Measurements from ENCODE around the gene OSBPL8. TPM values are rescaled to one million over a fixed set of nuclear protein-coding genes. Genes with fewer than 3 reads are reported as not detected.

The OSBPL8 gene
- total and polyA plus RNA-seq, 10 of the 15 experiments (the other 5 are each of a cell fraction or from before 2014, with no cell fraction given): 10.4 to 58.0 (median 32.0) TPM

GRCh38 chr12:76402259-76402658 is 157.3 kb downstream of the OSBPL8 start:
- in situ Hi-C loops (cut with MboI): no loop called here
- ChIA-PET CTCF (no interaction called here), RAD21 (ENCODE audit: unreplicated experiment) (interaction anchor here (1.0 kb wide), 1 partner anchor 39 kb away, joined by 3 read pairs; no protein-coding TSS in a partner anchor), POLR2A (no interaction called here), SMC1A (ENCODE audit: uncharacterized antibody, unreplicated experiment) (no interaction called here)
- H3K79me2 ChIP-seq (ENCODE audit: control insufficient read depth, insufficient read depth, low read length): no peaks in the 10 kb centered on the region
- BruUV-seq (replicated peaks): no TSS peak
- H3K4me2 ChIP-seq (ENCODE audit: control insufficient read depth, insufficient read depth): no peak overlapping the region
- H3K27me3 ChIP-seq (replicated peaks in 1 of 2; ENCODE audit: control insufficient read depth in 2 of 2, insufficient read depth in 2 of 2, low read length in 1 of 2): no peaks in the 10 kb centered on the region
- no peaks in the 10 kb centered on the region for H3K4me1 ChIP-seq (ENCODE audit: control insufficient read depth, insufficient read depth, low read length)
- H3K9me3 ChIP-seq (replicated peaks; ENCODE audit: control insufficient read depth, insufficient read depth, low read length): no peaks in the 10 kb centered on the region
- FAIRE-seq (no peak), ATAC-seq (no peak), DNase-seq (ENCODE audit: low read depth, low spot score) (no peak)
- H3K4me3 ChIP-seq: no peak overlapping the region
- intact Hi-C loops (cut with micrococcal nuclease; ENCODE audit: unreplicated experiment): loop anchor here (5.0 kb wide), 1 partner anchor 35 kb away; no protein-coding TSS in a partner anchor
- H2AFZ ChIP-seq (ENCODE audit: control insufficient read depth, low read depth, low read length): no peak overlapping the region
- H3K27ac ChIP-seq (ENCODE audit: control insufficient read depth, insufficient read depth): no peak overlapping the region
- no peak overlapping the region for H3K9ac ChIP-seq (ENCODE audit: control insufficient read depth, insufficient read depth, low read length)
- H4K20me1 ChIP-seq (ENCODE audit: control insufficient read depth, insufficient read depth): no peaks in the 10 kb centered on the region
- H3K36me3 ChIP-seq (ENCODE audit: control insufficient read depth in 2 of 2, insufficient read depth in 2 of 2, low read length in 1 of 2): no peaks in the 10 kb centered on the region
- TF ChIP-seq NR2C2 (IDR thresholded peaks at IDR 0.05; ENCODE audit: borderline replicate concordance, control insufficient read depth, insufficient read length, low read depth) (no peak), NR2F1 (conservative IDR thresholded peaks at IDR 0.05) (no peak), KLF5 (IDR thresholded peaks at IDR 0.05; ENCODE audit: partially characterized antibody) (no peak), ETV6 (conservative IDR thresholded peaks at IDR 0.05 in 1 of 2, IDR thresholded peaks at IDR 0.05 in 1 of 2; ENCODE audit: borderline replicate concordance in 1 of 2, low read depth in 1 of 2) (no peak), SPI1 (IDR thresholded peaks at IDR 0.05; ENCODE audit: borderline replicate concordance, insufficient read depth, low read depth, low read length) (no peak), CBX5 (IDR thresholded peaks at IDR 0.05; ENCODE audit: low read depth) (no peak), RFX5 (IDR thresholded peaks at IDR 0.05; ENCODE audit: low read depth, low read length) (no peak), SRF (IDR thresholded peaks at IDR 0.05; ENCODE audit: low read depth in 2 of 2, low read length in 2 of 2) (no peak), NKRF (conservative IDR thresholded peaks at IDR 0.05) (no peak), RELA (IDR thresholded peaks at IDR 0.05; ENCODE audit: borderline replicate concordance, partially characterized antibody) (no peak), HDGF (IDR thresholded peaks at IDR 0.05) (no peak), HDAC6 (IDR thresholded peaks at IDR 0.05; ENCODE audit: unreplicated experiment) (no peak), EED (IDR thresholded peaks at IDR 0.05; ENCODE audit: low read depth) (no peak), SUZ12 (IDR thresholded peaks at IDR 0.05; ENCODE audit: unreplicated experiment) (no peak)
- TF ChIP-seq, protein P1, sequence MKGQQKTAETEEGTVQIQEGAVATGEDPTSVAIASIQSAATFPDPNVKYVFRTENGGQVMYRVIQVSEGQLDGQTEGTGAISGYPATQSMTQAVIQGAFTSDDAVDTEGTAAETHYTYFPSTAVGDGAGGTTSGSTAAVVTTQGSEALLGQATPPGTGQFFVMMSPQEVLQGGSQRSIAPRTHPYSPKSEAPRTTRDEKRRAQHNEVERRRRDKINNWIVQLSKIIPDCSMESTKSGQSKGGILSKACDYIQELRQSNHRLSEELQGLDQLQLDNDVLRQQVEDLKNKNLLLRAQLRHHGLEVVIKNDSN (IDR thresholded peaks at IDR 0.05; ENCODE audit: borderline replicate concordance, extremely low read length, insufficient read depth, low read depth, low read length): no peak

All from GM12878 (cell line).